Neural progenitor cell (in vitro differentiated cells): Measurements from ENCODE around the gene CCDC85C. TPM values are rescaled to one million over a fixed set of nuclear protein-coding genes. Genes with fewer than 3 reads are reported as not detected.

Source experiments
- DNase-seq: peaks from one replicate; pipeline ENCODE4 v3.0.0-alpha.2; 2016; ENCODE audit warnings: low spot score
- H2AFZ ChIP-seq: fragments of 200-600 bp; sonication (generic); replicated peaks from 2 replicates; pipeline ENCODE4 v1.6.1; 2016; ENCODE audit warnings: antibody characterized with exemption
- H3F3A ChIP-seq: fragments of 200-600 bp; sonication (generic); 2 replicates; pipeline ENCODE4 v1.6.1; 2016; ENCODE audit warnings: antibody characterized with exemption, low read depth
- H3K27ac ChIP-seq: fragments of 200-600 bp; sonication (generic); 2 replicates; pipeline ENCODE4 v1.5.1; 2016; ENCODE audit warnings: mild to moderate bottlenecking
- H3K27me3 ChIP-seq: fragments of 200-600 bp; sonication (generic); 2 replicates; pipeline ENCODE4 v1.6.1; 2016; ENCODE audit warnings: mild to moderate bottlenecking, moderate library complexity
- H3K36me3 ChIP-seq: fragments of 200-600 bp; sonication (generic); 2 replicates; pipeline ENCODE4 v1.5.1; 2016
- H3K4me1 ChIP-seq: fragments of 200-600 bp; sonication (generic); 2 replicates; pipeline ENCODE4 v1.6.1; 2016; ENCODE audit warnings: mixed run types
- H3K4me2 ChIP-seq: fragments of 200-600 bp; sonication (generic); 2 replicates; pipeline ENCODE4 v1.6.1; 2016
- H3K4me3 ChIP-seq: fragments of 200-600 bp; sonication (generic); 2 replicates; pipeline ENCODE4 v1.5.1; 2016
- H3K79me2 ChIP-seq: fragments of 200-600 bp; sonication (generic); 2 replicates; pipeline ENCODE4 v1.6.1; 2016; ENCODE audit warnings: low read depth
- H3K9ac ChIP-seq: fragments of 200-600 bp; sonication (generic); 2 replicates; pipeline ENCODE4 v1.6.1; 2016
- H3K9me3 ChIP-seq: fragments of 200-600 bp; sonication (generic); 2 replicates; pipeline ENCODE4 v1.5.1; 2016; ENCODE audit warnings: low read depth
- H4K20me1 ChIP-seq: fragments of 200-600 bp; sonication (generic); 2 replicates; pipeline ENCODE4 v1.6.1; 2016; ENCODE audit warnings: low read depth
- H3K27ac Mint-ChIP-seq: 3 replicates; pipeline ENCODE4 v1.8.0; 2021; ENCODE audit warnings: mixed read lengths
- H3K27me3 Mint-ChIP-seq: 2 replicates; pipeline ENCODE4 v1.8.0; 2022; ENCODE audit warnings: low read depth, mild to moderate bottlenecking, inconsistent platforms, moderate library complexity, mixed read lengths; ENCODE audit not compliant: insufficient read depth
- H3K36me3 Mint-ChIP-seq: 3 replicates; pipeline ENCODE4 v1.8.0; 2021; ENCODE audit warnings: mixed read lengths
- H3K4me1 Mint-ChIP-seq: 3 replicates; pipeline ENCODE4 v1.8.0; 2021; ENCODE audit warnings: mixed read lengths
- H3K4me3 Mint-ChIP-seq: 3 replicates; pipeline ENCODE4 v1.8.0; 2021; ENCODE audit warnings: mild to moderate bottlenecking, moderate library complexity, mixed read lengths
- H3K9me3 Mint-ChIP-seq: 3 replicates; pipeline ENCODE4 v1.8.0; 2020; ENCODE audit warnings: mixed read lengths
- CTCF ChIP-seq: fragments of 200-600 bp; sonication (generic); IDR thresholded peaks from 2 replicates; pipeline ENCODE4 v1.5.1; 2017; ENCODE audit warnings: antibody characterized with exemption, mild to moderate bottlenecking
- EZH2 ChIP-seq: fragments of 200-600 bp; sonication (generic); IDR thresholded peaks from 2 replicates; pipeline ENCODE4 v1.6.1; 2017; ENCODE audit warnings: antibody characterized with exemption, mild to moderate bottlenecking, moderate library complexity
- EZH2phosphoT487 ChIP-seq: fragments of 200-600 bp; sonication (generic); IDR thresholded peaks from 2 replicates; pipeline ENCODE4 v1.6.1; 2017; ENCODE audit warnings: antibody characterized with exemption
- total RNA-seq: library from RNA; depleted of rRNA; stranded (reverse); fragments of >200 nt; gene quantifications from 2 replicates; pipeline ENCODE4 v1.2.3, GENCODE V29; 2015; ENCODE audit warnings: low replicate concordance

The CCDC85C gene
- total RNA-seq, 1 donor from 2014 or later, result 19.0 TPM

GRCh38 chr14:99602788-99603415, 1.1 kb downstream of the CCDC85C start:
- Histone ChIP-seq H3K27ac (no peak overlapping the region), H3K4me3 (peak overlapping the region; percentile 73), H3K27me3 (peaks cover 25% of the 10 kb centered on the region), H3K36me3 (no peaks in the 10 kb centered on the region), H3F3A (peaks cover 63% of the 10 kb centered on the region), H3K4me2 (peak overlapping the region; percentile 100), H3K9me3 (no peaks in the 10 kb centered on the region), H4K20me1 (peaks cover 56% of the 10 kb centered on the region), H3K4me1 (peaks cover 61% of the 10 kb centered on the region), H3K79me2 (peaks cover 58% of the 10 kb centered on the region), H2AFZ (no peak overlapping the region), H3K9ac (peak overlapping the region; percentile 18)
- H3K27me3 Mint-ChIP-seq, result peaks cover 10% of the 10 kb centered on the region
- H3K27ac Mint-ChIP-seq, result no peak overlapping the region
- peaks cover 68% of the 10 kb centered on the region for H3K4me1 Mint-ChIP-seq
- DNase-seq, result peak; percentile 50
- peak overlapping the region; percentile 92 for H3K4me3 Mint-ChIP-seq
- H3K9me3 Mint-ChIP-seq, result no peaks in the 10 kb centered on the region
- TF ChIP-seq CTCF (no peak), EZH2 (peak; percentile 82), EZH2phosphoT487 (peak; percentile 44)
- H3K36me3 Mint-ChIP-seq, result no peaks in the 10 kb centered on the region

- Histone ChIP-seq H3K9ac (peak overlapping the region; percentile 18), H2AFZ (no peak overlapping the region), H3K4me3 (peak overlapping the region; percentile 73), H3F3A (peaks cover 56% of the 10 kb centered on the region), H3K27ac (no peak overlapping the region), H3K9me3 (no peaks in the 10 kb centered on the region), H3K79me2 (peaks cover 65% of the 10 kb centered on the region), H3K27me3 (peaks cover 25% of the 10 kb centered on the region), H4K20me1 (peaks cover 62% of the 10 kb centered on the region), H3K36me3 (no peaks in the 10 kb centered on the region), H3K4me1 (peaks cover 58% of the 10 kb centered on the region), H3K4me2 (peak overlapping the region; percentile 100)
- Mint-ChIP-seq H3K4me3 (peak overlapping the region; percentile 92), H3K27ac (no peak overlapping the region), H3K27me3 (peaks cover 11% of the 10 kb centered on the region), H3K36me3 (no peaks in the 10 kb centered on the region), H3K9me3 (no peaks in the 10 kb centered on the region), H3K4me1 (peaks cover 69% of the 10 kb centered on the region)
- TF ChIP-seq EZH2phosphoT487 (no peak), CTCF (no peak)
- peak; percentile 30 for DNase-seq
Observed at GRCh38 chr14:99602054-99602787, 1.8 kb downstream of the CCDC85C start.

- no peak overlapping the region for H2AFZ ChIP-seq
- peak overlapping the region; percentile 73 for H3K4me3 ChIP-seq
- H3F3A ChIP-seq, result peaks cover 51% of the 10 kb centered on the region
- peaks cover 25% of the 10 kb centered on the region for H3K27me3 ChIP-seq
- H4K20me1 ChIP-seq, result peaks cover 71% of the 10 kb centered on the region
- Mint-ChIP-seq H3K4me3 (peak overlapping the region; percentile 92), H3K4me1 (peaks cover 62% of the 10 kb centered on the region), H3K36me3 (no peaks in the 10 kb centered on the region), H3K9me3 (no peaks in the 10 kb centered on the region), H3K27me3 (peaks cover 11% of the 10 kb centered on the region), H3K27ac (no peak overlapping the region)
- no peak for DNase-seq
- peaks cover 51% of the 10 kb centered on the region for H3K4me1 ChIP-seq
- no peak overlapping the region for H3K9ac ChIP-seq
- no peaks in the 10 kb centered on the region for H3K9me3 ChIP-seq
- no peaks in the 10 kb centered on the region for H3K36me3 ChIP-seq
- H3K27ac ChIP-seq, result no peak overlapping the region
- H3K79me2 ChIP-seq, result peaks cover 73% of the 10 kb centered on the region
- TF ChIP-seq CTCF, result no peak
- peak overlapping the region; percentile 100 for H3K4me2 ChIP-seq
Observed at GRCh38 chr14:99601361-99601831, 2.6 kb downstream of the CCDC85C start.
